Lower leg skin (tissue), 4 donors: ENCODE measurements around the gene STK24. TPM values are rescaled to one million over a fixed set of nuclear protein-coding genes. Genes with fewer than 3 reads are reported as not detected.

Experiments used
- DNase-seq, 2 donors: peaks; one replicate each; pipeline ENCODE4 v3.0.0-alpha.2; 2019; ENCODE audit warnings: low spot score in 2 of 2
- H3K4me3 ChIP-seq: fragments of 200-600 bp; sonication (generic); 2 replicates; pipeline ENCODE4 v1.5.1; 2017; ENCODE audit warnings: mild to moderate bottlenecking, low read depth; ENCODE audit not compliant: poor library complexity, severe bottlenecking
- POLR2A ChIP-seq, 2 donors: fragments of 450-650 bp; IDR thresholded peaks; one replicate each; pipeline ENCODE4 v1.6.1; 2016 to 2017; ENCODE audit warnings: antibody characterized with exemption in 2 of 2, mild to moderate bottlenecking in 1 of 2, moderate library complexity in 1 of 2
- WGBS, 2 donors: methylation state at CpG; one replicate each; pipeline ENCODE4 v1.1.5; 2018; 5-methylcytosine and 5-hydroxymethylcytosine counted together
- intact Hi-C: fragments of 100-400 bp; cut with DNase I; formaldehyde crosslinking; loops from one replicate; pipeline ENCODE4 v1.15.0; 2023; ENCODE audit warnings: low total_unique reads
- total RNA-seq, 4 donors: library from RNA; depleted of rRNA; stranded (reverse); fragments of >200 nt; gene quantifications; one replicate each; pipeline ENCODE4 v1.1.0, GENCODE V29; 2016
- TF ChIP-seq, protein P1 (sequence below), 3 donors: fragments of 450-650 bp; IDR thresholded peaks; one replicate each; pipeline ENCODE4 v1.5.1; 2016; ENCODE audit warnings: antibody characterized with exemption in 3 of 3, mild to moderate bottlenecking in 3 of 3, moderate library complexity in 2 of 3

Gene STK24
- total RNA-seq, 4 donors from 2014 or later, result 212 to 281 (median 266) TPM

DNA sequence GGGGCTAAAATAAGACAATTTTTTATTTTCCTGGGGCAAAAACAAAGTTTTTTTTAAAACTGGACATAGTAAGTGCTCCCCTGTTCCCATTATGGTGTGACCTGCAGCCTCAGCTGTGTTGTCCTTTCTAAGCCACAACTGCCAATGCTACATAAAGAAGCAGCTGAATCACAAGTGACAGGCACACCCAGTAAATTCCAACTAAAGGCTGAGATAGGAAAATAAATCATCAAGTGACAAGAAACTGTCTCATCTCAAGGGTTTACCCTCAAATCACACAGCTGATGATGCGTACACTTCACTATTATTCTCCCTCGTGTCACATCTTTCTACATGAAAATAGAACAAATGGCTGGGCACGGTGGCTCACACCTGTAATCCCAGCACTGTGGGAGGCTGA, 28.7 kb downstream of the STK24 start:
- WGBS, 2 donors, result 70 to 87% methylated on average over 3 of the region's 3 CpGs
- TF ChIP-seq, protein P1, sequence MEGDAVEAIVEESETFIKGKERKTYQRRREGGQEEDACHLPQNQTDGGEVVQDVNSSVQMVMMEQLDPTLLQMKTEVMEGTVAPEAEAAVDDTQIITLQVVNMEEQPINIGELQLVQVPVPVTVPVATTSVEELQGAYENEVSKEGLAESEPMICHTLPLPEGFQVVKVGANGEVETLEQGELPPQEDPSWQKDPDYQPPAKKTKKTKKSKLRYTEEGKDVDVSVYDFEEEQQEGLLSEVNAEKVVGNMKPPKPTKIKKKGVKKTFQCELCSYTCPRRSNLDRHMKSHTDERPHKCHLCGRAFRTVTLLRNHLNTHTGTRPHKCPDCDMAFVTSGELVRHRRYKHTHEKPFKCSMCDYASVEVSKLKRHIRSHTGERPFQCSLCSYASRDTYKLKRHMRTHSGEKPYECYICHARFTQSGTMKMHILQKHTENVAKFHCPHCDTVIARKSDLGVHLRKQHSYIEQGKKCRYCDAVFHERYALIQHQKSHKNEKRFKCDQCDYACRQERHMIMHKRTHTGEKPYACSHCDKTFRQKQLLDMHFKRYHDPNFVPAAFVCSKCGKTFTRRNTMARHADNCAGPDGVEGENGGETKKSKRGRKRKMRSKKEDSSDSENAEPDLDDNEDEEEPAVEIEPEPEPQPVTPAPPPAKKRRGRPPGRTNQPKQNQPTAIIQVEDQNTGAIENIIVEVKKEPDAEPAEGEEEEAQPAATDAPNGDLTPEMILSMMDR (IDR thresholded peaks at IDR 0.05), result no peak
- no peak for TF ChIP-seq POLR2A (IDR thresholded peaks at IDR 0.05)
- DNase-seq, result no peak
- no peak overlapping the region for H3K4me3 ChIP-seq
- intact Hi-C loops, result no loop called here

DNA sequence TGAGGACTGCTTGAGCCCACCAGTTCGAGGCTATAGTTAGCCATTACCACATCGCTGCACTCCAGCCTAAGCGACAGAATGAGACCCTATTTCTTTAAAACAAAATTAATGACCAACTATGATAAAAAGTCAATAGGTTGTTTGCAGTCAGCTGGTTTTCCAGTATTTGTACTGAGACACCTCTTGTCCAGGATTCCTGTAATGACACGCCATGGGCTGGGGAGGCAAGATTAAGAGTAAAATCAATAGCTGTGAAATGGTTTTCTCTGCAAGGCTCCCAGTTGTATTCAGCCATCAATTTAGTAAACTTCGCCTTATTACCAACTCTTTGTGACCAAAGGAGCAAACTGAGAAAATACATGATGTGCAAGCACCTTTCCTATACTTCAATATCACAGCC, 29.5 kb downstream of the STK24 start:
- no peak for DNase-seq
- intact Hi-C loops, result no loop called here
- H3K4me3 ChIP-seq, result no peak overlapping the region
- no peak for TF ChIP-seq POLR2A (IDR thresholded peaks at IDR 0.05)
- TF ChIP-seq, protein P1 (IDR thresholded peaks at IDR 0.05), result no peak
- 97 to 100% methylated on average over 5 of the region's 5 CpGs for WGBS, 2 donors

DNA sequence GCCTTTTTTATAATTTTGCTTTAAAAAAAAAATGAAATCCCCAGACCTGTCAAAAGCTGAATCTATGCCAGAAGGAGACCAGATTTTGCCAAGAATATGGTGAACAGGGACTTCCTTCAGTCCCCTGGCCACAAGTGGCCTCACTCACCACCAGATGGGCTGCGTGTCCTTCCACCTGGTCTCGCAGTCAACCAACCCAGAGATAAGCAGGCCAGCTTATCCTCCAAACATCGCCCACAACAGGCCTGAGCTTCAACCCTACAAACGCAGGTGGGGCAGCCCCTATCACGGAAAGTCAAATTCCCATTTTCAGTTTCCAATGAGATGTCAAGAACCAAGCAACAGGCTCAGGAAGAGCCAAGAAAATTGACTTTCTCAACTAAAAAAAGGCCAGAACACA, 30.5 kb downstream of the STK24 start:
- TF ChIP-seq, protein P1 (IDR thresholded peaks at IDR 0.05), result no peak
- TF ChIP-seq POLR2A (IDR thresholded peaks at IDR 0.05), result no peak
- intact Hi-C loops, result no loop called here
- 73 to 93% methylated on average over 5 of the region's 5 CpGs for WGBS, 2 donors
- H3K4me3 ChIP-seq, result no peak overlapping the region
- DNase-seq, result no peak

DNA sequence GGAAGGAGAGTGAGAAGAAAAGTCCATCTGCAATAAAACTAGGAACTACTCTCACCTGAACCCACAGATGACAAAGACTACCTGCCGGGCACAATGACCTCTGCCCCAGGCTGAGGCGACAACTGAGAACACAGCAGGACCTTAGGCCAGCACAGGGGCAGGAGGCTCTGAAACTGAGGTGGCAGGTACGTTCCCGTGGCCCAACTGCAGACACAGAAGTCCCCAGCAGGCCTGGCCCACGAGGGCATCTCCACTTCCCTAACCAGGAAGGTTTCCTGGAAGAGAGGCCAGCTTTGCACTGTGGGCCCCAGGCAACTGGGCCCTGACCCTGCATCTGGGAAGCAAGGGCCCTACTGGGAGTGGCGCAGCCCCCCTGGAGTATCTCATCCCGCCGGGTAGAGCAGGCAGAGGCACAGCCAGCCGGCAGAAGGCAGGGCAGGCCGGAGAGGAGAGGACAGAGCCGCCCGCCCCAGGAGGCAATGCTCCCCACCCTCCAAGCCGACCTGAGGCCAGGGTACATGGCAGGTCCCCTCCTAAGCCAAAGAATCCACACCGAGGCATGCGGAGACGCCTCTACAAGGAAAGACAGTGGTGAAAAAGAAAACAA, 32.7 kb downstream of the STK24 start:
- no peak for DNase-seq
- 71 to 78% methylated on average over 11 to 16 of the region's 16 CpGs for WGBS, 2 donors
- TF ChIP-seq POLR2A (IDR thresholded peaks at IDR 0.05), result no peak
- TF ChIP-seq, protein P1 (IDR thresholded peaks at IDR 0.05), result no peak
- no peak overlapping the region for H3K4me3 ChIP-seq
- intact Hi-C loops, result no loop called here

DNA sequence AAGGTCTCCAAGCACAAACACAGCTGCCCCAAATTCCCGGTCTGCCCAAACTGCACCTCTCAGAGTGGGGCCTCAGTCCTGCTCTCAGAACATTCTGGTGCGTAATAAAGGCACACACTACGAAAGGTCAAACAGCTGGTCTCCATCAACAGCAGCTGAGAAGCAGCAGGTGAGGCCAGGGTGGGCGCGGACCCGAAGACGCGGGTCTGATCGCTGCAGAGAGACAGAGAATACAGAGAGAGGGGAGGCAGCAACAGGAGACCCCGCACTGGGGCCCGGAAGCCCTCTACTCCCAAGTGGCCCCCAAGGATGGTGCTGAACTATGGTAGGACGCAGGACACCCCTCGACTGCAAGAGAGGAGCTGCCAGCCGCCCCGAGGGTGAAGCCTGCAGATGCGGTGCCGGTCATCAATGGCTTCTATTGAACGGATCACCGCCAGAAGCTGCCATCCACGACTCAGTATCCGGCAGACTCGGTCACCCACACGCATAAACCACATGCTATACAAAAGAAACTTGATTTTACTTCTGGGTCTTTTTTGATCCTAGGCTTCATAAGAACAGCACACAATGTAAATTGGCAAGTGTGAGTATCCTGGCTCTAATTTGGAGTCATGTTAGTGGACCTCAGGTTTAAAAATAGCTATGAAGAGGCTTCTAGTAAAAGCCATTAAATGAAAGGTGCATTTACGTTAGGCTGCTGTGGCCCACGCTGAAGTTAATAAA, 33.4 kb downstream of the STK24 start:
- intact Hi-C loops, result no loop called here
- DNase-seq, result no peak
- TF ChIP-seq, protein P1 (IDR thresholded peaks at IDR 0.05), result no peak
- no peak for TF ChIP-seq POLR2A (IDR thresholded peaks at IDR 0.05)
- H3K4me3 ChIP-seq, result no peak overlapping the region
- WGBS, 2 donors, result 75 to 82% methylated on average over 23 to 25 of the region's 25 CpGs
